HFFc6 (cell line): ENCODE measurements around the gene STRBP. TPM values are rescaled to one million over a fixed set of nuclear protein-coding genes. Genes with fewer than 3 reads are reported as not detected.

Source experiments
- DNase-seq: peaks from one replicate; pipeline ENCODE4 v3.0.0-alpha.2; 2018
- H3K27ac Mint-ChIP-seq: 2 replicates; pipeline ENCODE4 v1.8.0; 2020; ENCODE audit warnings: mild to moderate bottlenecking, mixed read lengths
- H3K27me3 Mint-ChIP-seq: 2 replicates; pipeline ENCODE4 v1.8.0; 2021; ENCODE audit warnings: mild to moderate bottlenecking, moderate library complexity, mixed read lengths; ENCODE audit not compliant: insufficient read depth
- H3K36me3 Mint-ChIP-seq: 2 replicates; pipeline ENCODE4 v1.8.0; 2021; ENCODE audit warnings: low read depth, mixed read lengths
- H3K4me1 Mint-ChIP-seq: 2 replicates; pipeline ENCODE4 v1.8.0; 2020; ENCODE audit warnings: low read depth, mixed read lengths
- H3K4me3 Mint-ChIP-seq: 2 replicates; pipeline ENCODE4 v1.8.0; 2020; ENCODE audit warnings: mild to moderate bottlenecking, moderate library complexity, mixed read lengths
- H3K9me3 Mint-ChIP-seq: 2 replicates; pipeline ENCODE4 v1.8.0; 2020; ENCODE audit warnings: mild to moderate bottlenecking, mixed read lengths
- total RNA-seq, 6 experiments: library from RNA; stranded (reverse); fragmentation: NEBNext Ultra II Directional; extraction: Animal tissue kit (Norgen Biotek cat#: 25700); gene quantifications; 2 replicates in 1 of 6; 3 replicates in 5 of 6; pipeline ENCODE4 v1.2.3, GENCODE V29; 2021
- TF ChIP-seq, protein P1 (sequence below): fragments of 200-600 bp; sonication (generic); IDR thresholded peaks from 2 replicates; pipeline ENCODE4 v1.5.0; 2021; ENCODE audit warnings: antibody characterized with exemption, mild to moderate bottlenecking

STRBP gene
- total RNA-seq, 6 experiments from 2014 or later: 1.4 to 2.5 (median 1.9) TPM

- DNase-seq: no peak
- no peak overlapping the region for H3K27ac Mint-ChIP-seq
- TF ChIP-seq, protein P1, sequence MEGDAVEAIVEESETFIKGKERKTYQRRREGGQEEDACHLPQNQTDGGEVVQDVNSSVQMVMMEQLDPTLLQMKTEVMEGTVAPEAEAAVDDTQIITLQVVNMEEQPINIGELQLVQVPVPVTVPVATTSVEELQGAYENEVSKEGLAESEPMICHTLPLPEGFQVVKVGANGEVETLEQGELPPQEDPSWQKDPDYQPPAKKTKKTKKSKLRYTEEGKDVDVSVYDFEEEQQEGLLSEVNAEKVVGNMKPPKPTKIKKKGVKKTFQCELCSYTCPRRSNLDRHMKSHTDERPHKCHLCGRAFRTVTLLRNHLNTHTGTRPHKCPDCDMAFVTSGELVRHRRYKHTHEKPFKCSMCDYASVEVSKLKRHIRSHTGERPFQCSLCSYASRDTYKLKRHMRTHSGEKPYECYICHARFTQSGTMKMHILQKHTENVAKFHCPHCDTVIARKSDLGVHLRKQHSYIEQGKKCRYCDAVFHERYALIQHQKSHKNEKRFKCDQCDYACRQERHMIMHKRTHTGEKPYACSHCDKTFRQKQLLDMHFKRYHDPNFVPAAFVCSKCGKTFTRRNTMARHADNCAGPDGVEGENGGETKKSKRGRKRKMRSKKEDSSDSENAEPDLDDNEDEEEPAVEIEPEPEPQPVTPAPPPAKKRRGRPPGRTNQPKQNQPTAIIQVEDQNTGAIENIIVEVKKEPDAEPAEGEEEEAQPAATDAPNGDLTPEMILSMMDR: no peak
- H3K4me3 Mint-ChIP-seq: no peak overlapping the region
- H3K9me3 Mint-ChIP-seq: no peaks in the 10 kb centered on the region
- H3K27me3 Mint-ChIP-seq: no peaks in the 10 kb centered on the region
- H3K4me1 Mint-ChIP-seq: no peaks in the 10 kb centered on the region
- no peaks in the 10 kb centered on the region for H3K36me3 Mint-ChIP-seq
These were observed 117.5 kb downstream of the STRBP start for GRCh38 chr9:123150708-123151503.

DNA sequence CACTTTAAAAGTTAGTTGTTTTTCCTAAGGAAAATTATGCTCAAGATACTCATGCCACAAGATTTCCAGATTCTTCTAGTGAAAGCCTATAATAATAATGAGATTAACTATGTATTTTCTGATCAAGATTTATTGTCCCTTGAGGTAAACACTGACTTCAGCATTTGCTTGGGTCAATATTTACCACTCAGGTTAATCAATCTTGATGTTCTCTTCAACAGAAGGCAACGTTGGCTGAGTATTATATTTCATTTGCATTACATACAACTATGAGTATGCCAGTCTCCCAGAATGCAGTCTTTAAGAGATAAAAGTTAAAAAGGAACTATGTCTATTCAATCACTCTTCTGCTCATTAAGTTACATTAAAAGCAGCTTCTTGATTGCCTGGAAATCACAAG is 119.3 kb downstream of the STRBP start:
- no peaks in the 10 kb centered on the region for H3K36me3 Mint-ChIP-seq
- no peak for DNase-seq
- no peak overlapping the region for H3K27ac Mint-ChIP-seq
- no peak overlapping the region for H3K4me3 Mint-ChIP-seq
- H3K9me3 Mint-ChIP-seq: no peaks in the 10 kb centered on the region
- no peaks in the 10 kb centered on the region for H3K27me3 Mint-ChIP-seq
- H3K4me1 Mint-ChIP-seq: no peaks in the 10 kb centered on the region
- TF ChIP-seq, protein P1: no peak

DNA sequence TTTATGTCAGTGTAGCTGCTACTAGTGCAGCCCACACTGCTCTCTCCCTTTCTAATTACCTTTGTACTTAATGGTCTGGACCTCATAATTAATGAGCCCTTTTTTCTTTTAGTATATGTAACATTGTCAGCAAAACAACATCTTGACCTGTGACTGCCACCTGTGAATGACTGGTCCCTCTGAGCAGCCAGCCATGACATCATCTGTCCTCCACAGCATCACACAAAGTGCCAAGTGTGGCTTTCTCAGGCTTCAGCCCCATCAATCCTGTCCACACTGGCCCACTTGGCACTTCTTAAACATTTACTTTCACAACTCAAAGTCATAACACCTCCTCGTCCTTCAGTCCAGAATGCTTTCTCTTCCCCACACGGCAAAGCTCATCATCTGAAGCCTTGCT is 130.2 kb downstream of the STRBP start:
- no peak for DNase-seq
- TF ChIP-seq, protein P1: no peak
- H3K27ac Mint-ChIP-seq: no peak overlapping the region
- H3K9me3 Mint-ChIP-seq: no peaks in the 10 kb centered on the region
- H3K27me3 Mint-ChIP-seq: peaks cover 7% of the 10 kb centered on the region
- H3K4me3 Mint-ChIP-seq: no peak overlapping the region
- H3K36me3 Mint-ChIP-seq: no peaks in the 10 kb centered on the region
- H3K4me1 Mint-ChIP-seq: no peaks in the 10 kb centered on the region

DNA sequence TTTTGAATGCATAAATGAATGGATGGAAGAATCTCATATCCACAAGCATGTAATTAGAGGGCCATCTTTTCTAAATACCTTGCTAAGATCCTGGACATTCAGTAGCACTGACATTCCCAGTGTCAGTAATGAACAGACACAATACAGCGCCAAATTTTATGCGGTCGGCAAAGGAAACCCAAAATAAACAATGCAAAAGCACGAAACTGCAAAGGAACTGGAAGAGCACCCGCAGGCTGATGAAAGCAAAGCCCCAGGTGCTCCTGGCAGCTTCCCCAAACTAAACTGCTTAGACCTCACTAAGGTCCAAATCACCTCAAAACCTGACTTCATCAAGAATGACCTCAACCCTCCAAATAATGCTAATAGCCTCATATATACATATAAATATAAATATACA is 133.0 kb downstream of the STRBP start:
- H3K4me3 Mint-ChIP-seq: no peak overlapping the region
- no peak overlapping the region for H3K27ac Mint-ChIP-seq
- no peaks in the 10 kb centered on the region for H3K4me1 Mint-ChIP-seq
- H3K27me3 Mint-ChIP-seq: no peaks in the 10 kb centered on the region
- no peak for DNase-seq
- H3K36me3 Mint-ChIP-seq: no peaks in the 10 kb centered on the region
- H3K9me3 Mint-ChIP-seq: no peaks in the 10 kb centered on the region
- TF ChIP-seq, protein P1: no peak

DNA sequence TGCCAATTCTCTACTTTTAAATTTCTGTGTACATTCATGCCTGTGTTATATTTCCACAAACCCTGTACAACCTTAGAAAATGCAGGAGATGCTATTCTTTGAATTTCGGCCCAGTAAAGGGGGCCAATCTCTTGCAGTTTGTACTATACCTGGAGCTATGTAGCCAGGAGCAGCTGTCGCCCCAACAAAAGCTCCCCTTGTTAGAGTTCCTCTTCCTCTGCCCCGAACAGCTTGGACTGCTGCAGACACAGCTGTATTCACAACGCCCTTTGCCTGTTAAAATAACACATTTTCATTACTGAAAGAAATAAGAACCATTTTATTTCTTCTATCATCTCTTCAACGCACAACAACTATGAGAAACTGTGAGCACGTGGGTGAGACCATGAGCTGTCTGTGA is 135.7 kb downstream of the STRBP start:
- no peak overlapping the region for H3K4me3 Mint-ChIP-seq
- H3K27me3 Mint-ChIP-seq: no peaks in the 10 kb centered on the region
- TF ChIP-seq, protein P1: no peak
- H3K9me3 Mint-ChIP-seq: no peaks in the 10 kb centered on the region
- no peaks in the 10 kb centered on the region for H3K4me1 Mint-ChIP-seq
- H3K36me3 Mint-ChIP-seq: no peaks in the 10 kb centered on the region
- no peak for DNase-seq
- H3K27ac Mint-ChIP-seq: no peak overlapping the region
